ENCODE results near the gene PRRT1B. TPM values are rescaled to one million over a fixed set of nuclear protein-coding genes. Genes with fewer than 3 reads are reported as not detected.

PRRT1B gene
- total RNA-seq: not detected in 2 replicates

DNA sequence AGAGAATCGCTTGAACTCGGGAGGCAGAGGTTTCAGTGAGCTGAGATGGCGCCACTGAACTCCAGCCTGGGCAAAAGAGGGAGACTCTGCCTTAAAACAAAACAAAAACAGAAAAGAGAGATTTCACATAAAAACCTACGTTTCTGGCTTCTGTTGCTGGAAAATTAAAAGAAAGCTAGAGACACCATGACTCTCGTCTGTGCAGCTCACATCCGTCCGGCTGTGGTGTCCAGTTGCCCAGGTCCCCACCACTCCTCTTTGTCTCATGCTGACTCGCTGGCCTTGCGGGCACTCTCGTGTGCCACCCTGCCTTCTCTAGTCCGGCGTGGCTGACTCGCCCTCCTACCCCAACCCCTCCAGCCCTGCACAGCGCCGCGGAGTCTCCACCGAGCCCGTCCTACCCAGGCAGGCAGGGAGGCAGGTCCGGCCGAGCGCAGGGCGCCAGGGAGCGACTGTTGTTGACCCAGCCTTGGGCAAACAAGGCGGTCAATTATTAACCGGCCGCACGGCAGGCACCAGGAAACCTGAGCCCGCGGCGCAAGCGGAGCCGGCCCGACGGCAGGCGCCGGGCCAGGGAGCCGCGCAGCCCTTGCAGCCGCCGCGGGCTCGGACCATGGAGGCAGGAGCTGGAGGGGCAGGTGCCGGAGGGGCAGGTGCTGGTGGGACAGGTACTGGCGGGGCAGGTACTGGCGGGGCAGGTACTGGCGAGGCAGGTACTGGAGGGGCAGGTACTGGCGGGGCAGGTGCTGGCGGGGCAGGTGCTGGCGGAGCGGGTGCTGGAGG is at the start of gene PRRT1B:
Gene PRRT1B, plus strand, starts transcription at position 521 of the 783 bp plus-strand sequence. Its CDS starts 93 bp downstream, at position 614.
- peaks cover 58% of the 10 kb centered on the region for H3K27me3 Mint-ChIP-seq (ENCODE audit: insufficient read depth)
- no peaks in the 10 kb centered on the region for H3K4me1 Mint-ChIP-seq (ENCODE audit: low read depth)
- H3K9me3 Mint-ChIP-seq: peaks cover 20% of the 10 kb centered on the region
- H3K36me3 Mint-ChIP-seq (ENCODE audit: low read depth): peaks cover 2% of the 10 kb centered on the region
- intact Hi-C loops (cut with micrococcal nuclease): no loop called here
- DNase-seq (ENCODE audit: low spot score): no peak
- no peak within 1 kb of the TSS for H3K4me3 Mint-ChIP-seq
- H3K27ac Mint-ChIP-seq: no peak within 1 kb of the TSS

DNA sequence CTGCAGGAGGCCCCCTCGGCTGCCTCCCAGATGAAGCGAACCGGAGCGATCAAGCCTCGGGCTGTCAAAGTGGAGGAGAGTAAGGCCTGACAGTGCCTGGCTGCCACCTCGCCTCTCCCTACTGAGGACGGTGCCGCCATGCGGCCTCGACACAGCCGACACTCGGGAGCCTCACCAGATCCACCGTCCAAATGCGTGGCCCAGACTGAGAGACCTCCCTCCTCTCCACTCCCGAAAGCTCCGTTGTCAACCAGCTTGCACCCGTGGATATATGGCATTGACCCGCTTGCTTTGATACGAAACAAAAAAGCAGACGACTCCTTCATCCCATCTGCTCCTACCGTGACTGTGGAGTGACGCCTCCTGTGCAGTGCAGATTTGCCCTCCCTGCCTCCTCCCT is 49.5 kb upstream of the PRRT1B start:
- H3K27me3 Mint-ChIP-seq (ENCODE audit: insufficient read depth): no peaks in the 10 kb centered on the region
- intact Hi-C loops (cut with micrococcal nuclease): no loop called here
- no peak overlapping the region for H3K27ac Mint-ChIP-seq
- no peak overlapping the region for H3K4me3 Mint-ChIP-seq
- H3K4me1 Mint-ChIP-seq (ENCODE audit: low read depth): peaks cover 18% of the 10 kb centered on the region
- DNase-seq (ENCODE audit: low spot score): no peak
- H3K36me3 Mint-ChIP-seq (ENCODE audit: low read depth): peaks cover 38% of the 10 kb centered on the region
- no peaks in the 10 kb centered on the region for H3K9me3 Mint-ChIP-seq

DNA sequence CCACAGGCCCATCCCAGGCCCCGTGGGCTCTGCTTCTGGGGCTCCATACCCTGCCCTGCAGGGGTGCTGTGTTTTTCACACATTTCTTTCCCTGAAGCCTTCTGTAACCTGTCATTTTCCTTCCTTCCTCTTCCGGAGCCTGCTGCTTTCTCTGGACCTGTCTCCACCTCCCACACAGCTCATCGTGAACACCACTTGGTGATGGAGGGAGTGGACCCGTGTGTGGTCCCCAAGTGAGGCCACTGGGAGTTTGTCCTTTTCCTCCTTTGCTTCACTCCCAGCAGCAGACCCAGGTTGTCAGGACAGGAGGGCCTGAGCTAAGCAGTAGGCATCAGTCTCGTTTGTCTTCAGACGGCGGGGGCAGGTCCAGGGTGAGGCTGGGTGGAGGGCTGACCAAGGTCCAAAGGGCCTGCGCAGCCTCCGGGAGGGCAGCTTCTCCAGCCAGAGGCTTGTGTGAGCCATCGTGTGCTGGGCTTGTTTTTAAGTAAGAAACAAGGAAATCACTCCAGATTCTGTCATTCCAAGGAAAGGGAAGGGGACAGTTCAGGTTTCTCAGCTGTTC is 48.4 kb upstream of the PRRT1B start:
- Mint-ChIP-seq H3K4me3 (no peak overlapping the region), H3K36me3 (ENCODE audit: low read depth) (peaks cover 34% of the 10 kb centered on the region), H3K4me1 (ENCODE audit: low read depth) (peaks cover 27% of the 10 kb centered on the region), H3K27me3 (ENCODE audit: insufficient read depth) (no peaks in the 10 kb centered on the region), H3K27ac (no peak overlapping the region), H3K9me3 (no peaks in the 10 kb centered on the region)
- no peak for DNase-seq (ENCODE audit: low spot score)
- intact Hi-C loops (cut with micrococcal nuclease): no loop called here

DNA sequence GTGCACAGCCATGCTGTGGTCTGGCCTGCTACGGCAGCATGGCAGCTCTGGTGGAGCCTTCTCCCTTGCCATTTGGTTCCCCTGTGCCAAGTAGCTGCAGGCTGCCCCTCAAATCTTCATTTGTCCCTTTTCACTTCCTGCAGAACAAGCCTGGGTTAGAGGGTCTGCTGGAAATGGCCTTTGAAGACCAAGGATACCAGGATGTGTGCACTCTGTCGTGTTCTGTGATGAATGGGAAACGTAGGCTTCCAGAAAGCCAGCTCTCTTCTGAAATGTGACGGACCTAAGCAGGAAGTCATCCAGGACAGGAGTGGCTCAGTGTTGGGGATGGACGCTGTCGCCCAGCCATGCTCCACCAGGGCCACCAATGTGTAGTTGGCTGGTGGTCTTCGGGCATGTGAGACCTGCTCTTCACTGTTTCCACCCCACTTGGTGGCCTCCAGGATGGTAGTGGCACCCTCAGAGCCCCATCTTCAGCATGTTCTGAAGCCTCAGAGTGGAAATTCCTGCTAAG is 46.0 kb upstream of the PRRT1B start:
- DNase-seq (ENCODE audit: low spot score): no peak
- Mint-ChIP-seq H3K4me1 (ENCODE audit: low read depth) (peaks cover 39% of the 10 kb centered on the region), H3K36me3 (ENCODE audit: low read depth) (peaks cover 23% of the 10 kb centered on the region), H3K27me3 (ENCODE audit: insufficient read depth) (no peaks in the 10 kb centered on the region), H3K4me3 (no peak overlapping the region), H3K9me3 (no peaks in the 10 kb centered on the region), H3K27ac (peak overlapping the region; percentile 93)
- intact Hi-C loops (cut with micrococcal nuclease): no loop called here

DNA sequence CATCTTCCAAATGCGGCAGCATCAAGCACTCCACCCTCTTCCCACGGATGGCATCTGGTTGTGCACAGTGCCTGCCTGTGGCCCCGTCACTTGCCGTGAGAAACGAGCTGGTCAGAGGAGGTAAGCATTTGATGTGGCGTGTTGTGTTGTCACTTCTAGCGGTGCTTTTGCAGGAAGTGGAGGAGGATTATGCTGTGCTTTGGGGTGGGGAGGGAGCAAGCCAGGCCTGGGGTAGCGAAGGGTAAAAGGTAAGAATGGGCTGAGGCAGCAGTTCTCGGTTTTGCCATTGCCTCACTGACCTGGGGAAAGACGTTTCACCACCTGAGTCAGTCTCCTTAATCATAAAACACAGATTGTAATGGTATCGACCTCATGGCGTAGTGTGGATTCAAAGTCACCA is 44.9 kb upstream of the PRRT1B start:
- Mint-ChIP-seq H3K4me3 (peak overlapping the region; percentile 83), H3K9me3 (no peaks in the 10 kb centered on the region), H3K4me1 (ENCODE audit: low read depth) (peaks cover 48% of the 10 kb centered on the region), H3K27ac (peak overlapping the region; percentile 93), H3K27me3 (ENCODE audit: insufficient read depth) (no peaks in the 10 kb centered on the region), H3K36me3 (ENCODE audit: low read depth) (peaks cover 23% of the 10 kb centered on the region)
- peak; percentile 65 for DNase-seq (ENCODE audit: low spot score)
- intact Hi-C loops (cut with micrococcal nuclease): loop anchor here (1.0 to 5.0 kb wide), 8 partner anchors 31 to 852 kb away; partner anchors contain the start of genes SETX and UCK1

DNA sequence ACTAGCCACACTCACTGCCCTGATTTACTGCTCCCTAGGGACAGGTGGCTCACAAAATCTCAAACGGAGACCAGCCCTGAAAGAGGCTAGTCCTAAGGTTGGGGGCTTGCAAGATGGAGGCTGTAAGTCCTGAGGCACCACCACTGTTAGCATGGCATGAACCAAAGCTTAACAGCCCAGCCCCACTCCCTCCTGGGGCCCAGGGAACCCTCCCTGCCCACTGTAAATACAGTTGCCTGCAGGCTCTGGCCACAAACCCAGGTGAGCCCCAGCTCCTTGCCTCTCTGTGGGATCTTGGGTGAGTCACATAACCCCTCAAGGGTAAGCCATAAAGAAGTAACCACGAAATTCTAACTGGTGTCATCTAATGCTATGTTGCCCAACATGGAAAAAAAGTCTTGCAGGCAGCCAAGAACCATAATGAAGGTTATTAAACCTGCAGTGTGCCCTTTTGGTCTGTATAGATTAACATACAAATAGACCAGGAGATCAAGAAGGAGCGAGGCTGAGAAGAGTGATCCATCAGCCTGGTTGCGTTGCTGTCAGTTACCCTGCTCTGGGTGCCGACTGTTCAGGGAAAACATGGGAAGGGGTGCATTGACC is 44.3 kb upstream of the PRRT1B start:
- Mint-ChIP-seq H3K27ac (peak overlapping the region; percentile 93), H3K27me3 (ENCODE audit: insufficient read depth) (no peaks in the 10 kb centered on the region), H3K36me3 (ENCODE audit: low read depth) (peaks cover 22% of the 10 kb centered on the region), H3K9me3 (no peaks in the 10 kb centered on the region), H3K4me3 (peak overlapping the region; percentile 83), H3K4me1 (ENCODE audit: low read depth) (peaks cover 48% of the 10 kb centered on the region)
- intact Hi-C loops (cut with micrococcal nuclease): loop anchor here (1.0 to 5.0 kb wide), 9 partner anchors 30 to 851 kb away; partner anchors contain the start of genes SETX and UCK1
- DNase-seq (ENCODE audit: low spot score): peak; percentile 52

DNA sequence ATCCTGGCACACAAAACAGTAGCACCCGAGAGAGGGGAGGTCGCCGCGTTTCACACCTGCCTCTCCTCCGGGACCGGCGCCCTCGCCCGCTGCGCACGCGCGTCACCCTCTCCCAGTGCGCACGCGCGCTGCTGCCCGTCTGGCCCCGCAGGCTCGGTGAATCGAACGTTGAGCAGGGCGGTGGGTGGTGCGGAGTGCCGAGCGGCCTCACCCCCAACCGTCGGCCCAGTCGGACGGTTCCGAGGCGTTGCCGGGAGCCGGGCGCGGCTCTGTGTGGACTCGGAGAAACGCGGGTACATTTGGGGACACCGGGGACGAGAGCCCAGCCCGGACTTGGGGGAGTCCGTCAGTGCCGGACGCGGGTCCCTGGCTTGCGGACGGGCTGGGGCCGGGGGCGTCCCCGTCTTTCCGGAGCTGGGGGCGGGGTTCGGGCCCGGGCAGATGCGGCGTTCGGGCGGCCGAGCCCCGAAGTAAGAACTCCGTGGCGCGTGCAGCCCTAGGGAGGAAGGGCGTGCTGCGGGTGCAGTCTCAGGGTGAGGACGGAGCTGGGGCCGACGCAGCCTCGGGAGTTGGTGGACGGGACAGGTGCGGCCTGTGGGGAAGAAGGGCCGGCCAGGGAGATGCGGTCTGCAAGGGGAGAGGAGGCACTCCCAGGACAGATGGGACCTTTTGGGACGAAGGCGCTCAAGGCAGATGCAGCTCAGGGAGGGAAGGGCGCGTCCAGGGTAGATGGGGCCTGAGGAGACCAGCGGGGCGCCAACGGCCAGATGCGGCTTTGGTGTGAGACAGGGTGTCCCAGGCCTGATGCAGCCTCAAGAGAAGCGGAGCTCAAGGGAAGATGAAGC is 42.3 kb upstream of the PRRT1B start, which contains the start of gene POMT1:
Gene POMT1, plus strand, starts transcription at position 138 of the 845 bp plus-strand sequence. CDS start 1,301 bp downstream, outside the sequence.
- Mint-ChIP-seq H3K27me3 (ENCODE audit: insufficient read depth) (no peaks in the 10 kb centered on the region), H3K4me1 (ENCODE audit: low read depth) (peaks cover 48% of the 10 kb centered on the region), H3K27ac (peak within 1 kb of the TSS; percentile 90), H3K9me3 (no peaks in the 10 kb centered on the region), H3K4me3 (peak within 1 kb of the TSS; percentile 93), H3K36me3 (ENCODE audit: low read depth) (peaks cover 20% of the 10 kb centered on the region)
- DNase-seq (ENCODE audit: low spot score): peak; percentile 90
- intact Hi-C loops (cut with micrococcal nuclease): loop anchor here (2.0 to 5.0 kb wide), 6 partner anchors 124 to 849 kb away; partner anchors contain the start of genes NUP214 and SETX

DNA sequence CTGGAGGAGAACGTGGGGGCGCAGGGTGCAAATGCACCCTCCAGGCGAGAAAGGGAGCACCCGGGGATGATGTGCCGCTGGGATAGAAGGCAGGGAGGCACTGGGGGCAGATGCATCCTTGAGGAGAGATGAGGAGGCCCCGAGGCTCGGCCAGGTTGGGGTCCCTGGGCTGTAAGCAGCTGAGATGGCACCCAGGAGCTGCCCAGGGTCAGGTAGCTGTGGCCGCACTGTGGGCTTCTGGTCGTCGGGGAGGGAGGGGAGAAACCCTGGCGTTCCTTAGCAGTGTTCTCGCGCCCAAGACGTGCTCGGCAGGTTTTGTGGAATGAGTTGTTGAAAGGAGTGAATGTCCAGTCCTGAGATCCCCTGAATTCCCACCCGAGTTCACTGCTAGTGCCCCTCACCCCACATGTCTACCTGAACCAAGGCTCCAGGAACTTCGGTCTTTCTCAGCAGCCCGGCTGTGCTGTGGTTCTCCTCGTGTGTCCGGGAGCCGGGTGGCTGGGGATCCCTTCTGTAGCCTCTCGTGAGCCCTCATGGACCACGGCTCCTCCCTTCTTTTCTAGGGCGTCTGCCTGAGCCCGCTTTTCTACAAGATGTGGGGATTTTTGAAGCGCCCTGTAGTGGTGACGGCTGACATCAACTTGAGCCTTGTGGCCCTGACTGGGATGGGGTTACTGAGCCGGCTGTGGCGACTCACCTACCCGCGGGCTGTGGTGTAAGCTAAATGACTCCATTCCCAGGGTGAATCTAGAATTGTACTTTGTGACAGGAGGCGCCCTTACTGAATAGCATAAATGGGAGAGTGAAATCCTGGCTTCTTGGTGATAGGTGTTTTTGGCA is 41.5 kb upstream of the PRRT1B start:
- Mint-ChIP-seq H3K27me3 (ENCODE audit: insufficient read depth) (no peaks in the 10 kb centered on the region), H3K9me3 (no peaks in the 10 kb centered on the region), H3K27ac (peak overlapping the region; percentile 90), H3K4me1 (ENCODE audit: low read depth) (peaks cover 48% of the 10 kb centered on the region), H3K36me3 (ENCODE audit: low read depth) (peaks cover 20% of the 10 kb centered on the region), H3K4me3 (peak overlapping the region; percentile 93)
- peak; percentile 72 for DNase-seq (ENCODE audit: low spot score)
- intact Hi-C loops (cut with micrococcal nuclease): loop anchor here (1.0 to 5.0 kb wide), 9 partner anchors 109 to 848 kb away; partner anchors contain the start of genes NUP214 and SETX

DNA sequence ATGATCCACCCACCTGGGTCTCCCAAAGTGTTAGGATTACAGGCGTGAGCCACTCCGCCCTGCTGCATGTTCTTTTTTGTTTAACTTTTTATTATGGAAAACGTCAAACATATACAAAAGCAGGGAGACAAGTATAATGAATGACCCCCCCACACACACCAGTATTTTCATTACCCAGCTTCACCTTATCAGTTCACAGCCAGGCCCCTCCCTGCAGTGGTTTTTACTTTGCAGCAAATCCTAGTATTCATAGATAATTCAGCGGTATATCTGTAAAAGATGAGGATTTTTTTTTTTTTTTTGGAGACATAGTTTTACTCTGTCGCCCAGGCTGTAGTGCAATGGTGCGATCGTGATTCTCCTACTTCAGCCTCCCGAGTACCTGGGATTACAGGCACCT is 40.3 kb upstream of the PRRT1B start:
- peaks cover 21% of the 10 kb centered on the region for H3K36me3 Mint-ChIP-seq (ENCODE audit: low read depth)
- no peak for DNase-seq (ENCODE audit: low spot score)
- peak overlapping the region; percentile 49 for H3K4me3 Mint-ChIP-seq
- intact Hi-C loops (cut with micrococcal nuclease): no loop called here
- H3K4me1 Mint-ChIP-seq (ENCODE audit: low read depth): peaks cover 38% of the 10 kb centered on the region
- no peaks in the 10 kb centered on the region for H3K9me3 Mint-ChIP-seq
- H3K27me3 Mint-ChIP-seq (ENCODE audit: insufficient read depth): no peaks in the 10 kb centered on the region
- H3K27ac Mint-ChIP-seq: no peak overlapping the region

DNA sequence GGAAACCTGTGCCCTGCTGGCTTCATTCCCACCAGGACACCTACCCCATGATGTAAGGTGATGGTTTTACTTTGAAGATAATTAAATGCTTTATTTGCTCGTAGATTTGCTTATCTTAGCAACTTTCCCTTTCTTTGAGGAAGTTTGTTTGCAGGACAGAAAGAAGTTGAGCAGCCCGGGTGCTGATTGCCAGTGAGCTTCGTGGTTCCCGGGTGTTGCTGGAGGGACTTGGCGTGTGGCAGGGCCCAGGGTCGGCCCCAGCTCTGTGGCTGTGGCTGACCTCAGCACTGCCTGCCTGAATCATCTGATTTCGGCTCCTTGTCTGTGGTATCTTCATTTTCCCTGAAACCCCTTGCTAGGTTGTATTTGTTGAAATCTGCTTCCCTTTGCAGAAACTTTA is 33.9 kb upstream of the PRRT1B start:
- intact Hi-C loops (cut with micrococcal nuclease): no loop called here
- Mint-ChIP-seq H3K27ac (no peak overlapping the region), H3K27me3 (ENCODE audit: insufficient read depth) (no peaks in the 10 kb centered on the region), H3K4me1 (ENCODE audit: low read depth) (no peaks in the 10 kb centered on the region), H3K36me3 (ENCODE audit: low read depth) (peaks cover 32% of the 10 kb centered on the region), H3K9me3 (no peaks in the 10 kb centered on the region), H3K4me3 (no peak overlapping the region)
- DNase-seq (ENCODE audit: low spot score): no peak

DNA sequence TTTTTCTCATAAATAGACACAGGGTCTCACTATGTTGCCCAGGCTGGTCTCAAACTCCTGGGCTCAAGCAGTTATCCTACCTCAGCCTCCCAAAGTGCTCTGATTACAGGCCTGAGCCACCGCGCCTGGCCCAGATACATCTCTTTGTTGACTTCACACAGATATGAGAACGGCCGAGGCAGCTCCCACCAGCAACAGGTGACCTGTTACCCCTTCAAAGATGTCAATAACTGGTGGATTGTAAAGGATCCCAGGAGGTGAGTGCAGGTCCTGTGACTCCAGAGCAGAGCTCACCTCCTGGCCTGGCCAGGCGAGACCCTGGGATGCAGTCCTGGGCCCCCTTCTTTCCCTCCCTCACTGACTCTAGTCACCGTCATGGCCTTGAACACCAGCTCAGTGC is 33.4 kb upstream of the PRRT1B start:
- H3K9me3 Mint-ChIP-seq: no peaks in the 10 kb centered on the region
- no peaks in the 10 kb centered on the region for H3K27me3 Mint-ChIP-seq (ENCODE audit: insufficient read depth)
- no peak for DNase-seq (ENCODE audit: low spot score)
- no peaks in the 10 kb centered on the region for H3K4me1 Mint-ChIP-seq (ENCODE audit: low read depth)
- intact Hi-C loops (cut with micrococcal nuclease): no loop called here
- H3K4me3 Mint-ChIP-seq: no peak overlapping the region
- peaks cover 33% of the 10 kb centered on the region for H3K36me3 Mint-ChIP-seq (ENCODE audit: low read depth)
- no peak overlapping the region for H3K27ac Mint-ChIP-seq
